Stimulated activated CD4-positive, alpha-beta T cell treated with anti-CD3 and anti-CD28 coated beads, Interleukin-4, amount 100 ng/mL, for 4 hours (primary cell): Measurements from ENCODE around the gene IQGAP2.
A peak's percentile ranks its signal among the peaks of the same experiment; 100 is the strongest.

Source experiments
- DNase-seq, 2 experiments: peaks; one replicate each; pipeline ENCODE4 v3.0.0-alpha.2; 2020

The IQGAP2 gene

DNA sequence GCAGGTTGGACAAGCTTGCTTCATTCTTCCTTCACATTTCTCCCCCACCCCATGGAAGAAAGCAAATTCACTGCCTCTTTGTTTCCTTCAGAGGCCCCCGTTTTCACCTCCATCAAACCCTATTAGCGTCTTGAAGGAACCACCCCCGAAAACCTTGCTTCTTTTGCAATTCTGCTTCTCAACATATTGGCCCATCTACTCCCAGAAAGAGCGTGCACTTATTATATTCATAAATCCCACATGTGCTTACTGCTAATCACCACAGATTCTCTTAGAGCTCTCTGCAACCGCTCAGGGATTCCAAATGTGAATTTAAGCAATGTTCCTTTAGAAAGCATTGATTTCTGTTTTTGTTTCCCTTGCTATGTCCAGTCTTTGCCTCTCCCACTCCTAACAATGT, 219.0 kb downstream of the IQGAP2 start:
- DNase-seq, result no peak

DNA sequence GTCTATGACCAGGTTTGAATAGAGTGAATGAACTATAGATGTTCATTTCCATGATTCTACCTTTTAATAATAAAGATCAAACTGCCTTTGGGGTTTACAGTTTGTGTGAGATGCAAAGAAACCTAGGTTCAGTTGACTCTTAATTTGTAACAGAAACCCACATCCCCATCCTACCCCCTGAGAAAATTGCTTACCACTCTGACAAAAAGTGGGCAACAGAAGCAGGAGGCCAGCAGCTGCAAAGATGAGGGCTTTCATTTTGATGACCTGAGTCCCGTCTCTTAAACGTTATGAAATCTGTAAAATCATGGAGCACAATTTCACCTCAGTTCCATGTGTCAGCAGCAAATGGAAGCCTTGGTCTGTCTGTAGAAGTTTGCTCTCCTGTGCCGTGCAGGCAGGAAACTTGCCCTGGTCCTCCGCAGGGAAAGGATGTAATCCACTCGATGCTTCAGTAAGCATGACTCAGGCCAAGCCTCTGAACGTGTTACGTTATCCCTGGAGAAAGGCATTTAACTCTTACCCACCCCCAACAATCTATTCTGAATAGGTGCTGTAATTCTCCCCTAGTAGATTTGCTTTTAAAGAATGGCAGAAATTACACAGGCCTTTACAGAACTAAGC, 220.0 kb downstream of the IQGAP2 start, which contains the start of gene F2RL2:
Gene F2RL2 (minus strand): TSS at position 431 of the 624 bp plus-strand sequence. CDS start 173 bp downstream, at position 258.
- no peak for DNase-seq

DNA sequence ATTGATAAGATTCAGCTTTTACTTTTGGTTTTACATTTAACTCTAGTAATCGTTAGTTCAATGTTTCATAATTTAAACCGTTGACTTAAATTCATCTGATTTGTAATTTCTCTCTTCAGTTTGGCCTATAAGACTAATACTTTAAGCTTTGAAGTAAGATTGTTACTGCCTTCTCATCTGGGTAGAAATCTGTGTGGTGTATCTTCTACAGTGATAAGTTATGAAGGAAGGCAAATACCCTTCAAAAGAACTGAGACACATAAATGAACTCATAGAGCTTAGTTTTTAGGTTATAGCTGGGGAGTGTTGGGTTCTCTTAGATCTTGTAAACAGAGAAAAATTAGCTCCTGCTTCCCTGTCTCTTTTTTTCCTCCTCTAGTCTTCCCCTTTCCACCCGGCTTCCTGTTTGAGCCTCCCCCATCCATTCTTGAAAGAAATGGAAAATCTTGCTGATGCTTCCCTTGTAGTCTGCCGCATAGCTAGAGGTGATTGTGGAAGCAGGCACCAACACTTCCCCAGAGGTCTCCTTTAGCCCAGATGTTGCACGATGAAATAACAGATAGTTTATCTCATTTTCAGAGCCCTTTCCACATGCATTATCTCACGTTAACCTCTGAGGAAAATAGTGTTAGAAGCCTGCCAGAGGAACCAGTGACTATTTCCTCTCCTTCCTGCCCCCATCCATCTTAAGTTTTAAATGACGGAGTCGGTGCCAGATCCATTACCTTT, 222.2 kb downstream of the IQGAP2 start:
- no peak for DNase-seq

DNA sequence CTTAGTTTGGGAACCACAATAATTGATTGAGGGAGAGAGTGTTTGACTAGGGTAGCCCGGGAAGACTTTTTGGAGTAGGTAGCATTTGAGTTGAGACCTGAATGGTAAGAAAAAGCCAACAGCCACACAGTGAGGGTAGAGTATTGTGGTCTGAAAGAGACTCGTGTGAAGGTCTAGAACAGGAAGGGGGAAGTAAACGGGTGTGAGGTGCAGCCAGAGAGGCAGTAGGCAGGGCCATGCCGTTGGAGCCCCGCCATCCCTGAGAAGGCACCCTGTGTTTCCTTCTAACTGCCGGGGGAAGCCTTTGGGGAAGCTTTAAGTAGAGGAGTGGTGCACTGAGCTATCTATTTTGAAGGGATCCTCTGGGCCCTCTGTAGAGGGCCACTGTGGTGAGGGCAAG, 223.7 kb downstream of the IQGAP2 start:
- DNase-seq, result no peak

DNA sequence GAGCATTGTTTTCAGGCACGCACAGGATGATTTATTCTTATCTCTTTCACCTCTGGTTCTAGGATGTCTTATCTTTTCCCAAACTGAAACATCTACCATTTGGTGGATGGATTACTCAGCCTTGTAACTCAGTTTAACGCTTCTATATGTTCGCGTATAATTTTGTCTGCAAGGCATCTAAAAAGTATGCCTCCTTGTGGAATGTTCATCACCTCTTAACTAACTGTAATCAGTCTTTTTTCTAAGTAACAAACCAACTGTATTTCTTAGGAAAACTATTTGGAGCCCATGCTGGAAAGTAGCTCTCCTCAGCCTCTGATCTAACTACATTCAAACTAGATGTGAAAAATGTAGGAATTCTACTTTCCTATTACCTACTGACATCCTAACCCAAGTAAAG, 231.6 kb downstream of the IQGAP2 start:
- no peak for DNase-seq

DNA sequence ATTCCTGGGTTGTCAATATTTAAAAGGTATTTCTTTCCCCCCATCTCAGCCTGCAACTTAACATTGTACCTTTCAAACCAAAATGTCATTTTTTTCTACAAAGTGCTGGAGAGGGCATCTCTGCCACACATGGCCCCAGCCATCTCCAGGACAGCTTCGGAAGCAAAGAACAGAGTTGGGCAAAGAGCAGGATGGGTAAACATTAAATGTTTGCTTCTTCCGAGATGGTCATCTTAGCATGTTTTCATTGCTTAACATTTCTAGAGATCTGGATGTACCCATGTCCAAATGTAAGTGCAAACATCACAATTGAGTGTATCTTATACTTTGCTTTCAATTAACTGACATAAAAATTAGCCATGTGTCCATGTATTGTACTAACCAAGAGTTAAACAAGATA, 234.4 kb downstream of the IQGAP2 start:
- DNase-seq, result no peak

DNA sequence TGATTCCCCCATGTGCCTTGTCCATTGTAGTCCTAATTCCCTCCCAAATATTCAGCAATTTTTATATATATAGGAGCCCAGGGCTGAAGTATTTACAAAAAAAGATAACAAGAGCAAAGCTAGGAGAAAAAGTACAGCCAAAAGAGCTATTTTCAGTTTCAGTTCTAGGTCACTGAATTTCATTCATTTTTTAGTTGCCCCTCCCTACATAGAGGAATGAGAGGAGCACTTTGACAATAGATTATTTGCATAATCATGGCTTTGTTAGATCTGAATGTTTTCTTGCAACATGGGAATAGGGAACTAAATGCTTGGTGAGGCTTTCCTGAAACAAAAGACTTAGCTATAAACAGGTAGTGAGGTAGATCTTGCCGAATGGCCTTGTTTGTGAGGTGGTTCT, 235.4 kb downstream of the IQGAP2 start:
- DNase-seq, result no peak

DNA sequence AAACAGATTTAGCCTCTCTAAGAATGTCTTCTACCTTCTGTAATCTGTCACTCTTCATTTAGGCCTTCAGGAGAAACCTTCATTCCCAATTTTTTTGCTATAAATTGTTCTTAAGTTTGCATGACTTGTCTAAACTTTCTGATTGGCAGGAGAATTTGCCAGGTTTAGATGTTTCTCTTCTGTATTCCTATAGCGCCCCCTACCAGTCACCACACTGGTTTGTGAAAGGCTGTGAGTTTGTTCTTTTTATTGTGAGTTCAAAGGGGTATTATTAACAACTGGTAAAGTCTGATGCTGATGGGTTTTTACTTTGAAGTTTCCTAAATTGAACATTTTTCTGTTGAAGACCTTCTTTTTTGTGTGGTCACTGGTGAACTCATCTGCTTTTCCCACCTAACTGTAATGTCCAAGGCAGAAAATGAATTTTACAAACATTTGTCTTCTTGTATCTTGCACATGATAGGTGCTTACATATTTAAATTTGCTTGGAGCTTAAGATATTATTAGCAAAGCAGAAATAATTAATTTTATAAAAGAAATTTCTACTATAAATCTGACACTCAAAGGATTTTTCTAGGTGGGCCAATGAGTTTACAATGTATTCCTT, 238.5 kb downstream of the IQGAP2 start:
- DNase-seq, result peak; percentile 38 to 52

DNA sequence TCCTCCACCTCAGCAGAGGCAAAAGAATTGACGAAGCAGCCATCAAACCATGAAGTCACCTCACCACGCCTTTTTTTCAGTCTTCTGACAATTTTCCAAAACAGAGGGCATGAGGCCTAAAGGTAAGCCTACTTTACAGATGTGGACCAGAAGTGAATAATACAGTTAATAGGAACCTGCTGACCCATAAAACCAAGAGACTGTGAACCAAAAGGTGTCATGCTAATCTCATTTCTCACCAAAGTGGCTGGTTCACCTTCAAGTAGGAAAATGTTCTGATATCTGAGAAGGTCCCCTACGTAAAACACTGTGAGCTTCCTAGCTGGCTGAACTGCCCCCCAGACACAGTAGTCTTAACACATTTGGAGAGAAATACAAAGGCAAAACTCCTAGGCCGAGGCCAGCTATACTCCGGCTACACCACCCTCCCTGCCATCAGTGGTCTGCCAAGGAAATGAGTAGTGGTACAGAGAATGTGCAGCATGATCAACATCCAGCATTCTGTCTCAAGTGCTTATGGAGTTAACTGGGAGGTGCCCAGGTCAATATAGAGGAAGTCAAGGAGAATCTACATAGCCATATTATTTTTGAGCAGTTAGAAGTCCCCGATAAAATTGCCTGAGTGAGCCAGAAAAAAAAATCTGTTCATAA, 239.4 kb downstream of the IQGAP2 start:
- no peak for DNase-seq

DNA sequence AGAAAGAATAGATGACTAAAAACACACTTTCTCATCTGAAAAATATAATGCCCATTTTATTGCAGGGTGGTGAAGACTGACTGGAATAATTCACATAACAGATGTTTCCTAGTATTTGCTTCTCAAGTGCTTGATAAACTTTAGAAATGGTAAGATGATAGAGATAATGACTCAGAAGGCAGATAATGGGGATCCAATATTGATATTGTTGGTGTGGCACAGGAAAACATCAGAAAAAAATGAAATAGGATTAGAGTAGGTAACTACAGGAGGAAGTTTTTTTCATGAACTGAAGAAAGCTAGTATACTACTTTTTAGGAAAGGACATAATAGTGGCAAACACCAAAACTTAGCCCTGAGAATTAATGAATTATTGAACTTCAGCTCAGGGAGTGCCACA, 240.3 kb downstream of the IQGAP2 start:
- DNase-seq, result no peak

DNA sequence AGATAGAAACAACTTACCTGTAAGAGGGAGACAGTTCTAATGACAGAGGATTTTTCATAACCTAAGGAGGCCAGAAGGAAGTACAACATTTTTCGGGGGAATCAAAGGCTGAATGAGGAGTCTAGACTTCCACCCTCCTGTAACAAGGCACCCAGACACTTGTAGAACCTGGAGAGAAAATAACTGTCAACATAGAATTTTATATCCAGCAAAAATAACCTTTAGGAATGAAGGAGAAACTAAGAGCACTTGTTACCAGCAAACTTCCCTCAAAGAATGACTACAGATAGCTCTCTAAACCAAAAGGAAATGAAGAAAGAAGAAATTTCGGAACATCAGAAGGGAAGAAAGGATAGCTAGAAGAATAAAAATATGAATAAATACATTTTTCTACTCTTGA, 246.1 kb downstream of the IQGAP2 start:
- DNase-seq, result no peak

DNA sequence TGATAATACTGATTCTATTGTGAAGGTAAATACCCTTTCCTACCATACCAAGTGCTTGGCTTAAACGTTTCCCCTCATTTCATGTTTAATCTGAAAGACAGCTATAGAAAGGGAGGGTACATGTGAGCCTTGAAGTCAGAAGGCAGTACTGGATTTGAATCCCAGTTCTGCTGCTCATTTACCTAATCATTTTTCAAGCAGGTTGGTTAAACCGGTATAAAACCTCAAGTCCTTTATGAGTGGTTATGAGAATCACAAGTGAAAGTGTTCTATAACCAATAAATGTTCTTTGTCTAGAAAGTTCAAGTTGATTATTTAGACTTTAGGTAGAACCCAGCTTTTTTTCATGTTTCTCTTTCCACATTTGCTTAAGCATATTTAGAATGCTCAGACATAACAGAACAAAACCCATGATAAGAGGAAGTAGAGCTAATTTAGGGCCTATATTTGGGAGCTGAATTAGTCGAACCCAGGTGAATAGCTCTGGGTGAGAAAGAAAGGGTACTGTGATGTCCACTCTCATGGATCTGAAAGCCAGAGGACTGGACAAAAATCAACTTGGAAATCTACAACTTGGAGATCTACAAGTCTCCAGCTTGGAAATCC, 249.8 kb downstream of the IQGAP2 start:
- no peak for DNase-seq

DNA sequence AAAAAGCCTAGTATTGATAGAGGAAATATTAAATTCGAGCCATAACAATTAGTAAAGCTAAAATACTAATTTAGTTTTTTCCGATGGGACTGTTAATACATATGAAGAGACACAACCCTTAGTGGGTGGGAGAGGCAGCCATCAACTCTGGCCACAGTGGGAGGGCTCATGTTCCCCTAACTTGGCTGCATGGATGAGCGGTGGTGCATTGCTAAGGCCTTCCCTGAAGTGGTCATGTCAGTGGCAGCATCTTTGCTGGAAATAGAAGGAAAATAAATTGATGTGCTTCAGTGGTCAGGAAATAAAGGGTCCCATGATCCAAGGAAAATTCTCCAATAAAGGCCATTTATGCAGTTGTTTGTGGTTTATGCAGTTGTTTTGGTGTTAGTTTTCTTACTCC, 254.0 kb downstream of the IQGAP2 start:
- DNase-seq, result no peak

DNA sequence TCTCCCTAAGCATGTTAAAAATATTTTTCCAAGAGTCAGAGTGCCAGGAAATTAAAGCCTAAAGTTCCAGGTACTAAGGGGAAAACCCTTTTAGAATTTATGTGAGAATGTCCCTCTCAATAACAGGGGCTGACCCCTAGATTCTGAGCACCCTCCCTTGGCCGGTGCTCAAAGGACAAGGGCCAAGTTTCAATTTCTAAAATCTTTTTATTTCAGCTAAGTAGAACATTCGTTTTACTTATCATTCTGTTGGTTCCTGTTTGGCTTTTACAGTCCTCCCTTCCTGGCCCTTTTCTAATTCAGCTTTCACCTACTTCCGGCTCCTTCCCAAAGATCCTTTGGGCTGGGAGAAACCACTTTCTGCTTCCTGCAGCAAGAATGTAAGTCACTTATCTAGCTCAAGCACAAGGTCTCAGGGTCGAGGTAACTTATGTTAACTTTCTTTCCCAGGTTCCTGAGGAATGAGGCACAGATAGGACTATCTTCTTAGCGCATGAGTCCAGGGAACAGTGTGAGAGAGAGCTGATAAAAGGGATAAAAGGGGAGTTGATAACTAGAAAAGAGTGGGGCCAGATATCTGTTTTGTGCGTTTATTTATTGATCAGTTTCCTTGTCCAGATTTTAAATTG, 254.7 kb downstream of the IQGAP2 start:
- DNase-seq, result no peak

DNA sequence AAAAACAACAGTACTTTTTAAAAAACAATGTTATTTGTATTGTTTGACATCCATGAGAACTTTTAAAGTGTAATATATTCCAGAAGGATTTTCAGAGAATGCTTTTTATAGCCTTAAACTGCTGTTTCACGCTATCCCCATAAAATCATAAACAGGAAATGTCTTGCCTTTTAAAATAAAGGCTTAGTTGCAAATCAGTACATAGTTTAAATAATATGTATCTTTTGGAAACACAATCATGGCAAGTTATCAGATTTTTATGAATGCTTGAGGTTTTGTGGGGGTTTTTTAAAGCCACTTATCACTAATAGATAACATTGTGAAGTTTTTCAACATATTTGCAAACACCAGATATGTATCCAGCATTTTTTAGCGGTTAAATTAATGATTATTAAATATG, 257.3 kb downstream of the IQGAP2 start:
- no peak for DNase-seq

DNA sequence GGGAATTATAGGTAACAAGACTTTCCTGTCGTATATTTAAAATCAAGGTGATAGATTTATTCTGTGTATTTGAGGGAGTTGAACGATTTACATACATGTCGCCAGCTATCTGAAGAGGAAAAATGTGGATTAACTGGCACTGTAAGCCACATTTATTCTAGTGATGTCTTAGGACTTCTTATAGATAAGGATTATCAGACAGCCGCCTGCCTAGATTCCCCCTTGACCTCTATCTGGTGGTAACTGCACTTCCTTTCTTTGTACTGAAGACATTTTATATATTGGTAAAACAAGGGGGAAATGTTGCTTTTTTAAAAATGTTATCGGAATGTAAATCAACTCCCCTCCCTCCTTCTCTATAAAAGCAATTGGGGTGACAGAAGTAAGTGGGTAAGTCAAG, 259.4 kb downstream of the IQGAP2 start:
- DNase-seq, result no peak

DNA sequence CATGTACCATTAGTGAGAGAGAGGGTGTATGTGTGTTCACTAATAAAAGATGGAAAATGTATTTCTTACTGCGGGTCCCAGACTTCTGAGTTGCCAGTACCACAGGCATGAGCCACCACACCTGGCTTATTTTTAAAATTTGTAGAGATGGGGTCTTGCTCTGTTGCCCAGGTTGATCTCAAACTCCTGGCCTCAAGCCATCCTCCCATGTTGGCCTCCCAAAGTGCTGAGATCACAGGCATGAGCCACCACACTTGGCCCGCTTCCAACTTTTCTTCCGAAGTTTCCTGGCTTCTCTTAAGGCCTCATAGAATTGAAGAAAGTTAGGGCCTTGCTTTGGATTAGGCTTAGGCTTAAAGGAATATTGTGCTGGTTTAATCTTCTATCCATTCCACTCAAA, 260.5 kb downstream of the IQGAP2 start:
- no peak for DNase-seq

DNA sequence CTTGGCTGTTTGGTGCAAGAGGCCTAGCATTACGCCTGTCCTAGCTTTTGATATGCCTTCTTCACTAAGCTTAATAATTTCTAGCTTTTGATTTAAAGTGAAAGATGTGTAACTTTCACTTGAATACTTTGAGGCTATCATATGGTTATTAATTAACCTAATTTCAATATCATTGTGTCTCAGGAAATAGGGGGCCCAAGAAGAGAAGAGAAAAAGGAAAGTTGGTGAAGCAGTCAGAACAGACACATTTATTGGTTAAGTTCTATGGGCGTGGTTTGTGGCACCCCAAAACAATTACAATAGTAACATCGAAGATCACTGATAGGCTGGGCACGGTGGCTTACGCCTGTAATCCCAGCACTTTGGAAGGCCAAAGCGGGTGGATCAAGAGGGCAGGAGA, 261.0 kb downstream of the IQGAP2 start:
- DNase-seq, result no peak

DNA sequence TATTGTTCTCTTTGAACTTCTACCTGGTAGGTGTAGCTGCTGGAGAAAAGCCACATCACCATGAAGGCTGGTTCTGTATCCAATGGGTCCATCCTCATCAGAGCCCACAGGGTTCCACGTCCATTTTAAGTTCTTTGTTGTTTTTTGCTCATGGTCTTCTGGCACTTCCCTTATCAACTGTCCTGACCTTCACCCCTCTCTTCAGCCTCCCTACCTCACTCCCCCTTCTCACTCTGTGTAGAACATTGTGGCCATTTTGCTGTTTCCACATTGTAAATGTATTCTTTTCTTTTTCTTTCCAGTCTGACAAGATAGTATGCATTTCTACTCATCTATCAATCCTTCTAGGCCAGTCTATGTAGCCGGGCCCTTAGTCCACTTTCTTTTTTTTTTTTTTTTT, 264.4 kb downstream of the IQGAP2 start:
- no peak for DNase-seq

DNA sequence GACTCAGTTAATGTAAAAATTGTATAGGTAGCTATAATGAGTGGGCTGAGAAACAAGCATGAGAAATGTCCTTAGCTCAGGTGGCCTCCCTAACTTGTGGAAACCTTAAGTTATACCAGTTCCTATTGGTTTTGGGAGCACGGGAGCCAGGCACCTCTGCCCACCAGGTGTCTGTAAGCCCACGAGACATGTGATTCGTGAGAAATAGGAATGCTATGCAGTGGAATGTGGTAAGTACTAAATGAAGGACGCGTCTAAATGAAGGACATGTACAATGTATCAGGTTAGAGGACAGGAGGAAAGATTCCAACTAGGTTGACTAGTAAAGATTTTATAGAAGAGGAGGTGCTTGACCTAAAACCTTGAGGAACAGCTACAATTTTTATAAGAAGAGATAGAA, 266.2 kb downstream of the IQGAP2 start:
- no peak for DNase-seq

DNA sequence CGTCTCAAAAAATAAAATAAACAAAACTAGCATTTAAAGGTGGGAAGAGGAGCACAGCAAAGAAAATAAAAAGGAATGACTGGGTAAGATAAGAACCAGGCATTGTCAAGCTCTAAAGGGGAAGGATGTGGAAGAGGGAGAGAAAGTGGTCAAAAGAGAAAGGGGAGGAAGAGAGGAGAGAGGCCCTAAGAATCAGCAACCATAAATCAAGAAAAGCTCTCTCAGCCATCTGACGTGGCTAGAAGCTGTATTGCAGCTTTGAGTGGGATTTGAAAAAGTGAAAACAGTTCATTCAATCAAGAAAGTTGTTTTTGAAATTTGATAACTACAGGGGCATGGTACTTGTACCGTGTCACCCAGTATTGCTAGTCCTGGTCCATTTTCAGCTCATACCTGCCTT, 267.4 kb downstream of the IQGAP2 start:
- no peak for DNase-seq

DNA sequence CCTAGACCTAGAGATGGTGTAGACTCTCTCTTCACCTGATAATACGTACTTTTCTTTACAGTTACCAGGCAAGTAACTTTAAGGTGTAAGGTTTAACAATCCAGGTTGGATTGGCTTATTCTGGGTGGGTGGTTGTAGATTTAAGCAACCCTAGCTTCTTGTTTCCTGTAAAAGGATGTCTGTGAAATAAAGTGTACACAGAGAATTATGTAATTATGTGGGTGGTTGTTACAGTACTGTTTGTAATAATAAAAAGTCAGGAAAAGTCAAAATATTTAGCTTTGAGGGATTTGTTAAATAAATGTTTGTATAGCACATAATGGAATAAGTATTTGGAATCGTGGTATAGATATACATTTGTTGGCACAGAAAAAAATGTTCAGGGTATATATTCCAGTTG, 269.2 kb downstream of the IQGAP2 start:
- no peak for DNase-seq

DNA sequence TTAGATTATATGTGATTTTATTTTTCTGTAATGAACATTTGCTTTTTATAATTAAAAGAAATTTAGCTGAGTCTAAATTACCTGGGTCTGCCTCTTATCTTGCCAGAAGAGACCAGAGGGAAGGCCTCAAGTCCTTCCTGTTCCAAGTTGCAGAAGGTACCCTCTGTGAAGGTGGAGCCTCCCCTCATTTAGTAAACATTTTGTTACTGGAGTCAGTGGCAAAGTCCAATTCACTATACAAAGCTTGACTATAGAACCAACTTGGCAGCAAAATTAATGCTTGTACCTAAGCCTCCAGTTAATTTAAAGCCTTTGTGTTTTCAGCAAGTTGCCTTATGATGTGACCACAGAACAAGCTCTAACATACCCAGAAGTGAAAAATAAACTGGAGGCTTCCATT, 270.0 kb downstream of the IQGAP2 start:
- no peak for DNase-seq
